IPS-18c (cell line): ENCODE measurements around the gene TBX19.

Experiments used
- H3K4me3 ChIP-seq: 2 replicates; pipeline ENCODE4 v1.7.0; 2013; ENCODE audit warnings: low read depth, mild to moderate bottlenecking, low read length, moderate library complexity; ENCODE audit not compliant: insufficient read depth
- H3K9me3 ChIP-seq: one replicate; pipeline ENCODE4 v1.6.1; 2013; ENCODE audit warnings: mild to moderate bottlenecking, low read length, moderate library complexity; ENCODE audit not compliant: control insufficient read depth, insufficient read depth

Gene TBX19

GRCh38 chr1:168266644-168267186 lies 14.0 kb upstream of the TBX19 start:
- Histone ChIP-seq H3K9me3 (peaks cover 2% of the 10 kb centered on the region), H3K4me3 (no peak overlapping the region)

- H3K4me3 ChIP-seq = no peak overlapping the region
- H3K9me3 ChIP-seq = peaks cover 2% of the 10 kb centered on the region
These were observed 9.0 kb upstream of the TBX19 start for GRCh38 chr1:168271636-168272035.

- no peak overlapping the region for H3K4me3 ChIP-seq
- H3K9me3 ChIP-seq = no peaks in the 10 kb centered on the region
These were observed 7.1 kb upstream of the TBX19 start for GRCh38 chr1:168273575-168273974.

- H3K4me3 ChIP-seq = no peak overlapping the region
- no peaks in the 10 kb centered on the region for H3K9me3 ChIP-seq
These were observed 1.4 kb upstream of the TBX19 start for GRCh38 chr1:168279253-168279652.

- no peak overlapping the region for H3K4me3 ChIP-seq
- H3K9me3 ChIP-seq = no peaks in the 10 kb centered on the region
These were observed 1.1 kb downstream of the TBX19 start for GRCh38 chr1:168281603-168282325.

- no peak overlapping the region for H3K4me3 ChIP-seq
- no peaks in the 10 kb centered on the region for H3K9me3 ChIP-seq
These were observed 4.8 kb downstream of the TBX19 start for GRCh38 chr1:168285521-168285790.

GRCh38 chr1:168285971-168286927 lies 5.6 kb downstream of the TBX19 start:
- H3K4me3 ChIP-seq = no peak overlapping the region
- no peaks in the 10 kb centered on the region for H3K9me3 ChIP-seq

GRCh38 chr1:168287237-168287664 lies 6.6 kb downstream of the TBX19 start:
- H3K4me3 ChIP-seq = no peak overlapping the region

GRCh38 chr1:168288311-168289052 lies 7.8 kb downstream of the TBX19 start:
- Histone ChIP-seq H3K4me3 (no peak overlapping the region), H3K9me3 (no peaks in the 10 kb centered on the region)

More at GRCh38 chr1:168287237-168287664, 6.6 kb downstream of the TBX19 start:
- no peaks in the 10 kb centered on the region for H3K9me3 ChIP-seq

GRCh38 chr1:168291222-168291837 lies 10.7 kb downstream of the TBX19 start:
- no peak overlapping the region; the same call in 1 of the 2 replicates for H3K4me3 ChIP-seq
- H3K9me3 ChIP-seq = no peaks in the 10 kb centered on the region

- no peak overlapping the region for H3K4me3 ChIP-seq
These were observed 12.7 kb downstream of the TBX19 start for GRCh38 chr1:168293356-168293755.

GRCh38 chr1:168295411-168296114 lies 14.9 kb downstream of the TBX19 start:
- Histone ChIP-seq H3K4me3 (no peak overlapping the region), H3K9me3 (no peaks in the 10 kb centered on the region)

More at GRCh38 chr1:168293356-168293755, 12.7 kb downstream of the TBX19 start:
- H3K9me3 ChIP-seq = no peaks in the 10 kb centered on the region

- no peak overlapping the region for H3K4me3 ChIP-seq
- no peaks in the 10 kb centered on the region for H3K9me3 ChIP-seq
These were observed 16.5 kb downstream of the TBX19 start for GRCh38 chr1:168297019-168297730.

GRCh38 chr1:168298446-168298845 lies 17.8 kb downstream of the TBX19 start:
- Histone ChIP-seq H3K4me3 (no peak overlapping the region), H3K9me3 (no peaks in the 10 kb centered on the region)

- Histone ChIP-seq H3K4me3 (no peak overlapping the region), H3K9me3 (no peaks in the 10 kb centered on the region)
These were observed 19.9 kb downstream of the TBX19 start for GRCh38 chr1:168300626-168301025.
